Occipital lobe (tissue), 2 donors: ENCODE data around the gene CKS1B. TPM values are rescaled to one million over a fixed set of nuclear protein-coding genes. Genes with fewer than 3 reads are reported as not detected.
"Not testable (repeated sequence)": the region's sequence is repeated elsewhere in the genome, so short reads cannot be mapped to it uniquely, and the experiment has no call there.

Experiments used
- DNase-seq: peaks from one replicate; lab custom pipeline; 2025; lab: John Stamatoyannopoulos, UW
- total RNA-seq: library from RNA; depleted of rRNA; stranded (reverse); fragments of >200 nt; gene quantifications from one replicate; pipeline ENCODE4 v1.2.3, GENCODE V29; 2014

CKS1B gene
- total RNA-seq, 1 donor from 2014 or later: 12.2 TPM

- DNase-seq: no peak
Measured at GRCh38 chr1:154963643-154964042, 10.8 kb upstream of the CKS1B start.

DNA sequence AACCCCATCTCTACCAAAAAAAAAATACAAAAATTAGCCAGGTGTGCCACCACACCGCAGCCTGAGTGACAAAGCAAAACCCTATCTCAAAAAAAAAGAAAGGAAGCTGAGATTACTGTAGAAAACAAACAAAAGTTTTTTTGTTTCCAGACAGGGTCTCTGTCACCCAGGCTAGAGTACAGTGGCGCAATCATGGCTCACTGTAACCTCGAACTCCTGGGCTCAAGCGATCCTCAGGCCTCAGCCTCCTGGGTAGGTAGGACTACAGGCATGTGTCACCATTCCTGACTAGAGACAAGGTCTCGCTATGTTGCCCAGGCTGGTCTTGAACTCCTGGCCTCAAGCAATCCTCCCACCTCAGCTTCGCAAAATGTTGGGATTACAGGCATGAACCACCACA lies 10.1 kb upstream of the CKS1B start:
- no peak for DNase-seq

- DNase-seq: no peak
Measured at GRCh38 chr1:154966111-154966510, 8.4 kb upstream of the CKS1B start.

DNA sequence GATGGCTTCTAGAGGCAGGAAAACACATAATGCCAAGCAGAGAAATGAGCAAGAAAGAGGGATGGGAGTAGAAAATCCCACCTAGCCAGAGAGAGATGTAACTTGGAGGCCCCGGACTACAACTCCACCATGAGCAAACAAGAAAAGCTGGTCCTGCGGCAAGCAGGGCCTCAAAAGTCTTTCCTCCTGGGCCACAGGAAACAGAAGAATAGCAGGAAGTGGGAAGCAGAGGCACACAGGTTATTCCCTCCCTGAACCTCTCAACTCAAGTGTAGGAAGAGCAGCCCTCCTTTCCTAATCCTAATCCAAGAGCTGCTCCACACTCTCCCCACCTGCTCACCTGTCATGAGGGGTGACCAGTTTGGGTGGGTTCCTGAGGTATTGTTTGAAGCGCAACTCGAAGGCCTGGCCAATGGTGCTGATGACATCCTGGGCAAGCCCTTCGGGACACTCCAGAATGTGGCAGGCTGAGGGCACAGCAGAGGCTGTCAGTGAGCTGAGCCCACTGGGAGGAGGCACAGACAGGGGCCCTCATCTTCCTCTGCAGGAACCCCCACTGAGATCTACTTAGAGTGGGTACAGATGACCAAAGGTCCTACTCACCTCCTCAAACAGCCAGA lies 7.0 kb upstream of the CKS1B start:
- no peak for DNase-seq

GRCh38 chr1:154968731-154969130 lies 5.8 kb upstream of the CKS1B start:
- no peak for DNase-seq

- no peak for DNase-seq
Measured at GRCh38 chr1:154969246-154969645, 5.2 kb upstream of the CKS1B start.

GRCh38 chr1:154969860-154970452 lies 4.5 kb upstream of the CKS1B start:
- DNase-seq: no peak

DNA sequence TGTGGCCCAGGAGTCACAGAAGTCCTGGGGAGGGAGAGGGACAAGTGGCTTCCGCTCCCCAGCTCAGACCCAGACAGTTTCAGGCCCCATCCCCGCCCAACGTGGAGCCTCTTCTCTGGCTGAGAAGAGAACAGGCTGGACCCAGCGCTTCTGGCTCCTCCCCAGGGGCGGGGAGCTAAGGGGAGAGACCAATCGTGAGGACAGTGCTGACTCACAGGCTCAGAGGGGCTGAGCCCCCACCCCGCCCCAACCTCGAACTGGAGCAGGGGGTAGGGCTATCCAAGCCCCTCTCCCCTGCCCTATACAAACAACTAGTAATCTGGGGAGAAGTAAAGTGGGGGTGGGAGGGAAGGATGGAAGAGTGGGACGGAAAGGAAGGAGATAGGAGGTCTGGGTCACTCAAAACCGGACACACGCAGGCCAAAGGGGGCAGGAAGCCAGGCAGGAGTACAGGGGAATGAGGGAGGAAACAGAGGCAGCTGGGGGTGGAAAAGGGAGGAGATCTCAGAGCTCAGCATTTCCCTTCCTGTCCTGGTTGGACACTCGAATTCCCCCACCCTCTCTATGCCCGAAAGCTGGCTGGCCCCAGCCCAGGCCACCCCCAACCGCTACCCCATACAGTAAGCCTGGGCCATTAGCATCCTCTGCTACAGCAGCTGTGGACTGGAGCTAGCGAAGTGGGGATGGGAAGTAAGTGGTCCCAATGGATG lies 3.7 kb upstream of the CKS1B start, which contains the start of gene SHC1:
Gene SHC1 (minus strand): TSS at position 117 of the 710 bp plus-strand sequence. CDS start 221 bp downstream, outside the sequence.
- DNase-seq: peak; percentile 91

GRCh38 chr1:154971341-154971998 lies 3.0 kb upstream of the CKS1B start:
- DNase-seq: no peak

DNA sequence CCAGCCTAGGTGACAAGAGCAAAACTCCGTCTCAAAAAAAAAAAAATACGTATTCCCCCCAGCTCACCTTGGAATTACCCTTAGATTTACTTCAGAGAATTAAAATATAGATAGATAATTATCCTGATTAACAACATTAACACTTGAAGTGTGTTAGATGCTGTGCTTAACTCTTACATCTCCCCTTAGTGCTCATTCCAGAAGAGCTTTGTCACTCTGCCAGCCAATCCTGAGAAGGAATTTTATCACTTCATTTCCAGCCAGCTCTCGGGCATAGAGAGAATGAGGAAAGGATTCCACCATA lies 2.3 kb upstream of the CKS1B start:
- no peak for DNase-seq

GRCh38 chr1:154972517-154973343 lies 1.8 kb upstream of the CKS1B start:
- no peak for DNase-seq

- DNase-seq: peak; percentile 72
Measured at GRCh38 chr1:154973344-154974101, 958 bp upstream of the CKS1B start.

DNA sequence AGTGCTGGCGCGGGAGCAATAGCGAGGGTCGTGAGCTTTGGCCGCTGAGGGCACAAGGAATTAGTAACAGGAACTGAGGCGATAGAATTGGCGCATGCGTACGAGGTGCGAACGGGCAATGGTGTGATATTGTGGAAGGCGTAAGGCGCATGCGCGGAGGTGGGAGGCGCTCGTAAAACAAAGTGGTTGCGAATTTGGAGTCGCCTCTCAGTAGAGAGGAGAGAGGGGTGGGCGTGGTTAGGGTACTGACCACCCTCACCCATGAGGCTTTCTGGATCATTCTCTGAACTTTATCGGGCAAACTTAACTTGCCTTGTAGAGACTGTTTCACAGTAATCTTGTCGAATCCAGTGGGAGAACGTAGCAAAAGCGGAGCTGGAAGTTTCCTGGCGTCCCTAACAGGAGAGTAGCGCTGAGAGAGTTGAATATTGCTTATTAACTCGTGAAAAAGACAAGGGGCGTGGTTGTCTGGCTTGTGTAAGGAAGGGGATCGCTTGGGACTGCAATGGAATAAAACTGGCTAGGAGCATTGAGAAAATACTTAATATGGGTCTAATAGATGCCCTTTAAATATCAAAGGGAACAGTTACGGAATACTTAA lies 427 bp downstream of the CKS1B start:
- peak; percentile 90 for DNase-seq

DNA sequence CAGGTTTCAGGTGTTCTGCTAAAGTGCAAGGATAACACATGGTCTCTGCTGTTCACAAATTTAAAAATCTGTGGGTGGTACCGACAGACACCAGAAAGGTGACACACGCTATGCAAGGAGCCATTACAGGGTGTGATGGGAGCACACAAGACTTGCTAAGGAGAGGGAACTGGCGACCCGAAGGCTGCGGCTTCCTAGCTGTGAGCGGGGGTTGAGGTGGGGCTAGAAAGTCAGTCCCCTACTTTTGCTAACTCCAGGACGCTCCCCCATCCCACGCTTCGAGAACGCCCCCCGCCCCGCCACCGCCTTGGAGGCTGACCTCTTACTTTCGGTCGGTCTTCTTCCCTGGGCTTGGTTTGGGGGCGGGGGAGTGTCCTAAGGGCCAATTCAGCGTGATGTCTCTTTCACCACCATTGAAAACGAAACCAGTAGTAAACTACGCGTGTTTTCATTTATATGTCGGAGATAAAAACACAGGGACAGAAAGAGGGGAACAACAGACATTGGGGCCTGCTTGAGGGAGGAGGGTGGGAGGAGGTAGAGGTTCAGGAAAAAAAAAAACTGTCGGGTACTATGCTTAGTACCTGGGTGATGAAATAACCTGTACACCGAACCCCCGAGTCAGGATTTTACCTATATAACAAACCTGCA lies 1.1 kb downstream of the CKS1B start:
- no peak for DNase-seq

- not testable (repeated sequence) for DNase-seq
Measured at GRCh38 chr1:154977762-154978161, 3.3 kb downstream of the CKS1B start.

GRCh38 chr1:154978360-154978759 lies 3.9 kb downstream of the CKS1B start:
- DNase-seq: no peak

GRCh38 chr1:154982341-154982740 lies 7.9 kb downstream of the CKS1B start:
- no peak for DNase-seq

DNA sequence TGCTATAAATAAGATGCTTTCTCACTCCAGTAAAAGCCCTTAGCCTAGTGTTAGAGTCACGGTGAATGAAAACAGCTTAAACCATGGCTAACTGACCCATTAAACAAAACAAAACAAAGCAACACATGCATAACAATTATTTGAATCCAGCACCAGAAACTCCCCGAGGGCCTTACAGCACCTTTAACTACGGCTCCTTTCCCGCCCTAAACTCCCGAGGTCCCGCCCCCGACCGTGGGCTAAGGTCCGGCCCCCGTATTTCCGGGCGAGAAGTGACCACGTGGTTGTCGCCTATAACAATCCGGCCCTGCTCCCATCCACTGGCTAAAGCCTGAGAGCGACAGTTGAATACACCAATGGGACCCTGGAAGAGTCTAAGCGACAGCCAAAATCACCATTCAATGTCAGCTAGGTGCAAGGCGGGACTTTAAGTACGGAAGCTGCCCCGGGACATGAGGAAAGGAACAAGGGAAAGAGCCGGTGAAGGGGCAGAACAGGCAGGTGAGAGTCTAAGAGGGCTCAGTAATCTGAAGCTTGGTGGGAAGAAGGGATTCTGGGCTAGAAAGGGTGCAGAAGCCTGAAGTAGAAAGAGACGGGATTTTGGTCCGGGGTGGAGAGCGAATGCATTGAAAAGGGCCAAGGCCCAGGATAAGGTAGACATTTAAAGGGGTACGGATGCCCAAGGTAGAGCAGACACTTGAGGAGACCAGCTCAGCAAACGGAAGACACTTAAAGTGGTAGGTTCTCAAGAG lies 8.6 kb downstream of the CKS1B start, which contains the start of gene FLAD1:
Gene FLAD1 (plus strand): TSS at position 448 of the 752 bp plus-strand sequence. CDS start 351 bp downstream, outside the sequence.
- peak; percentile 96 for DNase-seq
